Kidney (tissue), 14 donors: ENCODE measurements around the gene CHDH. TPM values are rescaled to one million over a fixed set of nuclear protein-coding genes. Genes with fewer than 3 reads are reported as not detected.
A peak's percentile ranks its signal among the peaks of the same experiment; 100 is the strongest.

Experiments
- DNase-seq, 5 donors: peaks; one replicate each; pipeline ENCODE4 v3.0.0-alpha.2; 2013 to 2020
- FAIRE-seq: peaks from 2 replicates; lab custom pipeline; 2012; peaks lifted over from hg19 to GRCh38; lab: Jason Lieb, UNC
- H3K27ac ChIP-seq, 2 donors: one replicate each; pipeline ENCODE4 v1.7.0; 2013; ENCODE audit warnings: low read depth in 2 of 2, low read length in 2 of 2, inconsistent platforms in 1 of 2
- H3K27me3 ChIP-seq: one replicate; pipeline ENCODE4 v1.7.1; 2013; ENCODE audit warnings: low read length, inconsistent platforms; ENCODE audit not compliant: control insufficient read depth, insufficient read depth
- H3K36me3 ChIP-seq, 3 donors: one replicate each; pipeline versions ENCODE4 v1.7.0 to v1.7.1; 2013; ENCODE audit warnings: low read length in 3 of 3, control low read depth in 1 of 3, inconsistent platforms in 1 of 3; ENCODE audit not compliant: insufficient read depth in 3 of 3, control insufficient read depth in 2 of 3
- H3K4me1 ChIP-seq, 3 donors: one replicate each; pipeline versions ENCODE4 v1.7.0 to v1.7.1; 2013; ENCODE audit warnings: low read length in 3 of 3, inconsistent platforms in 1 of 3, low read depth in 1 of 3; ENCODE audit not compliant: control insufficient read depth in 2 of 3, insufficient read depth in 2 of 3
- H3K4me3 ChIP-seq, 3 donors: one replicate each; pipeline versions ENCODE4 v1.7.0 to v1.8.1; 2013; ENCODE audit warnings: low read length in 3 of 3, control low read depth in 1 of 3, inconsistent platforms in 1 of 3
- H3K9ac ChIP-seq, 3 donors: one replicate each; pipeline versions ENCODE4 v1.7.0 to v1.7.1; 2013; ENCODE audit warnings: low read length in 3 of 3, control low read depth in 1 of 3, inconsistent platforms in 1 of 3
- H3K9me3 ChIP-seq, 3 donors: one replicate each; pipeline versions ENCODE4 v1.7.0 to v1.7.1; 2013; ENCODE audit warnings: low read length in 3 of 3, control low read depth in 1 of 3, inconsistent platforms in 1 of 3; ENCODE audit not compliant: control insufficient read depth in 2 of 3, insufficient read depth in 1 of 3
- CTCF ChIP-seq: IDR thresholded peaks from 3 replicates; pipeline ENCODE4 v1.5.1; 2012; ENCODE audit warnings: mild to moderate bottlenecking, moderate library complexity, borderline replicate concordance; ENCODE audit not compliant: insufficient read depth; ENCODE audit errors: extremely low read depth
- intact Hi-C: fragments of 100-400 bp; cut with DNase I; formaldehyde crosslinking; loops from one replicate; pipeline ENCODE4 v1.11.1; 2022
- polyA plus RNA-seq: library from polyadenylated mRNA; stranded (reverse); fragments of 350-450 nt; fragmentation: Illumina TruSeq; extraction: RNeasy Lipid Tissue Mini Kit (QIAGEN cat#74804); gene quantifications from one replicate; pipeline ENCODE4 v1.2.3, GENCODE V29; 2014; ENCODE audit warnings: low read depth, low replicate concordance; ENCODE audit not compliant: insufficient read depth
- total RNA-seq: library from RNA; stranded (reverse); fragmentation: NEBNext Ultra II Directional; extraction: Animal tissue kit (Norgen Biotek cat#: 25700); gene quantifications from one replicate; pipeline ENCODE4 v1.2.1, GENCODE V29; 2021
- donor health status: control.
- donor health status: control.
- donor health status: control.
- donor health status: control.
- donor health status: control.
- donor health status: DM: yes; HTN: yes; CAD: no.
- donor health status: Normal renal cell carcinoma (clear cell type).

The CHDH gene
- total and polyA plus RNA-seq, 2 donors from 2014 or later: 26.5 to 33.4 TPM

GRCh38 chr3:53890726-53891475 lies 44.7 kb upstream of the CHDH start:
- H3K4me3 ChIP-seq: peak overlapping the region; percentile 96 to 99 (median 97)
- H3K27me3 ChIP-seq: no peaks in the 10 kb centered on the region
- no peaks in the 10 kb centered on the region for H3K9me3 ChIP-seq
- no peak for TF ChIP-seq CTCF
- intact Hi-C loops: no loop called here
- peaks cover 0 to 9% (median 3%) of the 10 kb centered on the region in 3 donors for H3K4me1 ChIP-seq
- peak in 3 of 5 donors; percentile 25 to 63 (median 62) for DNase-seq
- H3K27ac ChIP-seq: peak overlapping the region; percentile 91 to 95
- FAIRE-seq: no peak
- peaks cover 0 to 2% (median 0%) of the 10 kb centered on the region in 3 donors for H3K36me3 ChIP-seq
- peak overlapping the region; percentile 89 to 99 (median 94) for H3K9ac ChIP-seq

- H3K36me3 ChIP-seq: peaks cover 3 to 7% (median 4%) of the 10 kb centered on the region in 3 donors
- no peak overlapping the region for H3K27ac ChIP-seq
- intact Hi-C loops: no loop called here
- no peak overlapping the region for H3K9ac ChIP-seq
- H3K4me3 ChIP-seq: no peak overlapping the region
- no peaks in the 10 kb centered on the region for H3K9me3 ChIP-seq
- no peak for TF ChIP-seq CTCF
- H3K27me3 ChIP-seq: no peaks in the 10 kb centered on the region
- FAIRE-seq (no peak), DNase-seq (no peak)
- H3K4me1 ChIP-seq: peaks cover 0 to 9% (median 3%) of the 10 kb centered on the region in 3 donors
These were observed 42.0 kb upstream of the CHDH start for GRCh38 chr3:53888232-53888631.

GRCh38 chr3:53887446-53887845 lies 41.2 kb upstream of the CHDH start:
- no peak overlapping the region for H3K4me3 ChIP-seq

More at GRCh38 chr3:53887446-53887845, 41.2 kb upstream of the CHDH start:
- Histone ChIP-seq H3K36me3 (peaks cover 3 to 7% (median 4%) of the 10 kb centered on the region in 3 donors), H3K27me3 (no peaks in the 10 kb centered on the region), H3K9me3 (no peaks in the 10 kb centered on the region), H3K27ac (no peak overlapping the region), H3K9ac (no peak overlapping the region), H3K4me1 (peaks cover 0 to 9% (median 3%) of the 10 kb centered on the region in 3 donors)
- TF ChIP-seq CTCF: no peak
- intact Hi-C loops: no loop called here
- no peak for DNase-seq
- FAIRE-seq: no peak
